Uterus (tissue), 2 donors: Measurements from ENCODE around the gene SNTG2.

ENCODE experiments used
- POLR2A ChIP-seq, 2 donors: fragments of 450-650 bp; IDR thresholded peaks; one replicate each; pipeline ENCODE4 v1.6.1; 2016; ENCODE audit warnings: antibody characterized with exemption in 2 of 2, mild to moderate bottlenecking in 1 of 2, moderate library complexity in 1 of 2
- TF ChIP-seq, protein P1 (sequence below), 4 experiments: fragments of 200-600 bp in 2 of 4; fragments of 450-650 bp in 2 of 4; sonication (generic) in 2 of 4; IDR thresholded peaks; one replicate each; pipeline ENCODE4 v1.5.1; 2016 to 2019; ENCODE audit warnings: antibody characterized with exemption in 4 of 4, mild to moderate bottlenecking in 2 of 4, moderate library complexity in 1 of 4

DNA sequence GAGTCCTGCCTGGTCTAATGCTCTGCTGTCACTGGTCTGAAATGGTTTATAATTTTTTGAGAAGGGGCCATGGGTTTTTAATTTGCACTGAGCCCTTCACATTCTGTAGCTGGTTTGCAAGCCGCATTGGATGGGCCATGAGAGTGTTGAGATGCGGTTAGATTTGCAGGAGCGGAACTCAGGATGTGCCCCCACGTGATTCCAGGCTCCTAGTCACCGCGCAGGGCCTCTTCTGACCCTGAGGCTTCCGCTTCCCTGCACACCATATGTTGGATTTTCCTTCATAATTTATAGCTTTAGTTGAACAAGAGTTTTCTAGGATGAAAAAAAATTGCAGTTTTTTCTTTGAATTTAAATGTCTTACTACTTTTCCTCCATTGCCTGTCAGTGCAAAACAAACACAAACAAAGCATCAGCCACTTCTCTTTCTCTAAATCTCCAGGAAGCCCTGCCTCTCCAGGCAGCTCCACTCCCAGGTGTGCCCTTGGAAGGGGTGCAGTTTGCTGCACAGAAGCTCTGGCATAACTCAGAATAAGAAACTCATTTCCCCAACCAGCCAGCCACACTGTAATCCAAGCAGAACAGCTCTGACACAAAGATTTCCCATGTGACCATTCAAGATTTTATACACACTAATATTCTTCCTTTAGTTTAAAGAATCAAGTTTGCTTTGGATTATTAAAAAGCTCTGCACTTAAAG is 444.2 kb downstream of the SNTG2 start:
- TF ChIP-seq, protein P1, sequence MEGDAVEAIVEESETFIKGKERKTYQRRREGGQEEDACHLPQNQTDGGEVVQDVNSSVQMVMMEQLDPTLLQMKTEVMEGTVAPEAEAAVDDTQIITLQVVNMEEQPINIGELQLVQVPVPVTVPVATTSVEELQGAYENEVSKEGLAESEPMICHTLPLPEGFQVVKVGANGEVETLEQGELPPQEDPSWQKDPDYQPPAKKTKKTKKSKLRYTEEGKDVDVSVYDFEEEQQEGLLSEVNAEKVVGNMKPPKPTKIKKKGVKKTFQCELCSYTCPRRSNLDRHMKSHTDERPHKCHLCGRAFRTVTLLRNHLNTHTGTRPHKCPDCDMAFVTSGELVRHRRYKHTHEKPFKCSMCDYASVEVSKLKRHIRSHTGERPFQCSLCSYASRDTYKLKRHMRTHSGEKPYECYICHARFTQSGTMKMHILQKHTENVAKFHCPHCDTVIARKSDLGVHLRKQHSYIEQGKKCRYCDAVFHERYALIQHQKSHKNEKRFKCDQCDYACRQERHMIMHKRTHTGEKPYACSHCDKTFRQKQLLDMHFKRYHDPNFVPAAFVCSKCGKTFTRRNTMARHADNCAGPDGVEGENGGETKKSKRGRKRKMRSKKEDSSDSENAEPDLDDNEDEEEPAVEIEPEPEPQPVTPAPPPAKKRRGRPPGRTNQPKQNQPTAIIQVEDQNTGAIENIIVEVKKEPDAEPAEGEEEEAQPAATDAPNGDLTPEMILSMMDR (IDR thresholded peaks at IDR 0.05), result no peak
- no peak for TF ChIP-seq POLR2A (IDR thresholded peaks at IDR 0.05)
